ENCODE data around the gene PGC. TPM values are rescaled to one million over a fixed set of nuclear protein-coding genes. Genes with fewer than 3 reads are reported as not detected.

Gene PGC
- total and polyA plus RNA-seq, 9 of the 15 experiments (the other 6 are each of a cell fraction or from before 2014, with no cell fraction given): 0.17 to 0.40 TPM; not detected in 7

DNA sequence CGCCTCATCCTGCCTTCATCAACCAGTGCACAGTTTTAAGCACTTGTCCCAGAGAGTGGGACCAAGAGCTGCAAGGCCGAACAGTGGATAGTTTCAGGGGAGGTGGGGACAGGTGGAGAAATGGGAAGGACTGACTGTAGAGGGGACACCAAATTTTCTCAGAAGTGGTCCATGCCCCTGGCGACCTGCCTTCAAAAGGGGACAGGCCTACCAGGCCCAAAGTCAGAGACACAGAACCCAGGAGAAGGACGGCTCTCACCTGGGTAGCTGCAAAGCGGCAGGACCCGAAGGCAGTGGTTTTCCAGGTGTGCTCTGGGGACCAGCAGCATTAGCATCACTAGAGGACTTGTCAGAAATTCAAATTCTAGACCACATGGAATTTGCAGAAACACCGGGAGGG is 17.6 kb downstream of the PGC start:
- POLR2A ChIA-PET: interaction anchor here (0.7 to 1.2 kb wide), 2 partner anchors 13 to 99 kb away, joined by 3 read pairs; no protein-coding TSS in a partner anchor

More for the DNA sequence above, 17.6 kb downstream of the PGC start:
- in situ Hi-C loops (cut with MboI): no loop called here
- H3K4me3 ChIP-seq: no peak overlapping the region
- no peaks in the 10 kb centered on the region for H3K79me2 ChIP-seq (ENCODE audit: control insufficient read depth, insufficient read depth, low read length)
- DNase-seq (ENCODE audit: extremely low read depth in 1 of 4, low spot score in 3 of 4) (no peak), FAIRE-seq (no peak), ATAC-seq (no peak)
- H3K36me3 ChIP-seq (ENCODE audit: control insufficient read depth, insufficient read depth, low read length): no peaks in the 10 kb centered on the region
- TF ChIP-seq DNMT1 (IDR thresholded peaks at IDR 0.05): no peak
- TF ChIP-seq, protein P1, sequence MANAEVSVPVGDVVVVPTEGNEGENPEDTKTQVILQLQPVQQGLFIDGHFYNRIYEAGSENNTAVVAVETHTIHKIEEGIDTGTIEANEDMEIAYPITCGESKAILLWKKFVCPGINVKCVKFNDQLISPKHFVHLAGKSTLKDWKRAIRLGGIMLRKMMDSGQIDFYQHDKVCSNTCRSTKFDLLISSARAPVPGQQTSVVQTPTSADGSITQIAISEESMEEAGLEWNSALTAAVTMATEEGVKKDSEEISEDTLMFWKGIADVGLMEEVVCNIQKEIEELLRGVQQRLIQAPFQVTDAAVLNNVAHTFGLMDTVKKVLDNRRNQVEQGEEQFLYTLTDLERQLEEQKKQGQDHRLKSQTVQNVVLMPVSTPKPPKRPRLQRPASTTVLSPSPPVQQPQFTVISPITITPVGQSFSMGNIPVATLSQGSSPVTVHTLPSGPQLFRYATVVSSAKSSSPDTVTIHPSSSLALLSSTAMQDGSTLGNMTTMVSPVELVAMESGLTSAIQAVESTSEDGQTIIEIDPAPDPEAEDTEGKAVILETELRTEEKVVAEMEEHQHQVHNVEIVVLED (CRISPR knock-in tag; IDR thresholded peaks at IDR 0.05): no peak
- no peak for TF ChIP-seq RNF2 (IDR thresholded peaks at IDR 0.05)
- no peak for TF ChIP-seq MTA3 (IDR thresholded peaks at IDR 0.05; ENCODE audit: borderline replicate concordance)
- no peak for TF ChIP-seq POLR2H (tag; IDR thresholded peaks at IDR 0.05; ENCODE audit: low read depth)
- no peak for TF ChIP-seq RUNX1 (IDR thresholded peaks at IDR 0.05; ENCODE audit: low read depth)
- TF ChIP-seq ELF2 (CRISPR knock-in tag; IDR thresholded peaks at IDR 0.05): no peak
- no peak for TF ChIP-seq XRCC4 (IDR thresholded peaks at IDR 0.05; ENCODE audit: extremely low read depth, insufficient read depth, insufficient read length)
- H3K4me2 ChIP-seq (ENCODE audit: insufficient read depth, low read length): no peak overlapping the region
- no peak overlapping the region for H3K27ac ChIP-seq (ENCODE audit: extremely low read depth, low read depth, low read length)
- H3K9ac ChIP-seq (ENCODE audit: insufficient read depth in 1 of 2, low read depth in 2 of 2, low read length in 2 of 2): no peak overlapping the region
- WGBS (ENCODE audit: insufficient coverage, low coverage, missing lambda C conversion rate): 6% methylated on average over 7 of the region's 7 CpGs
- no TSS peak for BruUV-seq (replicated peaks)
- H3K9me1 ChIP-seq (ENCODE audit: control insufficient read depth, insufficient read depth, low read length): no peaks in the 10 kb centered on the region
- peaks cover 0 to 32% of the 10 kb centered on the region in 2 experiments; a peak in 2 of 5 replicates for H3K27me3 ChIP-seq (ENCODE audit: control insufficient read depth in 2 of 2, insufficient read depth in 2 of 2, low read length in 2 of 2)
- CTCF ChIA-PET (ENCODE audit: low intra/inter-chr PET ratio): no interaction called here
- no peak overlapping the region for H2AFZ ChIP-seq (ENCODE audit: low read depth, low read length)
- intact Hi-C loops (cut with micrococcal nuclease): no loop called here
- peaks cover 9% of the 10 kb centered on the region; the same call in 1 of the 2 replicates for H4K20me1 ChIP-seq (replicated peaks; ENCODE audit: control insufficient read depth, insufficient read depth, low read length)
- peaks cover 5 to 25% of the 10 kb centered on the region in 2 experiments for H3K4me1 ChIP-seq (replicated peaks in 1 of 2; ENCODE audit: control insufficient read depth in 2 of 2, insufficient read depth in 2 of 2, low read length in 2 of 2)
- H3K9me3 ChIP-seq (replicated peaks; ENCODE audit: control insufficient read depth, insufficient read depth, low read depth, low read length): no peaks in the 10 kb centered on the region
